ENCODE data around the gene CDH6. TPM values are rescaled to one million over a fixed set of nuclear protein-coding genes. Genes with fewer than 3 reads are reported as not detected.

The CDH6 gene
- total and polyA plus RNA-seq, 8 donors, result 0.29 to 9.2 (median 0.31) TPM; not detected in 2

DNA sequence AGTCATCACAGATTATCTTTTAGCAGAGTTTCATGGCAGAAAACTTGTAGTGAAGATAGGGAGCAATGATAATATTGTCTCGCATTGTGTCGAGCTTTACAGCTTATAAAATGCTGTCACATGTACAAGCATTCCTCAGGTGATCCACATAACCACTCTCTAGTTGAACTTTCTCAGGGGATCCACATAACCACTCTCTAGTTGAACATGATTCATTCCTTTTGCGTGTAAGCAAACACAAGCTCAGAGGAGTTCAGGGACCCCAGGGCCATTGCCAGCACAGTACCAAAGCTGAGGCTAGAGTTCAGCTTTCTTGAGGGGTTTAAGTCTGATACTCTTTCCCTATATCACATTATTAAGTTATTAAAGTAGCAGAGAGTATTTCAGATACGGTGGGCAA lies 86.7 kb downstream of the CDH6 start:
- DNase-seq, result no peak
- Histone ChIP-seq H3K4me3 (no peak overlapping the region), H3K9me3 (no peaks in the 10 kb centered on the region), H3K27me3 (no peaks in the 10 kb centered on the region), H3K27ac (no peak overlapping the region), H3K36me3 (no peaks in the 10 kb centered on the region), H3K4me1 (no peaks in the 10 kb centered on the region)
- intact Hi-C loops (cut with DNase I; ENCODE audit: low total_unique reads), result no loop called here
- TF ChIP-seq EP300 (IDR thresholded peaks at IDR 0.05), result no peak
- TF ChIP-seq POLR2AphosphoS5 (IDR thresholded peaks at IDR 0.05), result no peak
- TF ChIP-seq POLR2A (IDR thresholded peaks at IDR 0.05), result no peak
- TF ChIP-seq, protein P1, sequence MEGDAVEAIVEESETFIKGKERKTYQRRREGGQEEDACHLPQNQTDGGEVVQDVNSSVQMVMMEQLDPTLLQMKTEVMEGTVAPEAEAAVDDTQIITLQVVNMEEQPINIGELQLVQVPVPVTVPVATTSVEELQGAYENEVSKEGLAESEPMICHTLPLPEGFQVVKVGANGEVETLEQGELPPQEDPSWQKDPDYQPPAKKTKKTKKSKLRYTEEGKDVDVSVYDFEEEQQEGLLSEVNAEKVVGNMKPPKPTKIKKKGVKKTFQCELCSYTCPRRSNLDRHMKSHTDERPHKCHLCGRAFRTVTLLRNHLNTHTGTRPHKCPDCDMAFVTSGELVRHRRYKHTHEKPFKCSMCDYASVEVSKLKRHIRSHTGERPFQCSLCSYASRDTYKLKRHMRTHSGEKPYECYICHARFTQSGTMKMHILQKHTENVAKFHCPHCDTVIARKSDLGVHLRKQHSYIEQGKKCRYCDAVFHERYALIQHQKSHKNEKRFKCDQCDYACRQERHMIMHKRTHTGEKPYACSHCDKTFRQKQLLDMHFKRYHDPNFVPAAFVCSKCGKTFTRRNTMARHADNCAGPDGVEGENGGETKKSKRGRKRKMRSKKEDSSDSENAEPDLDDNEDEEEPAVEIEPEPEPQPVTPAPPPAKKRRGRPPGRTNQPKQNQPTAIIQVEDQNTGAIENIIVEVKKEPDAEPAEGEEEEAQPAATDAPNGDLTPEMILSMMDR (IDR thresholded peaks at IDR 0.05), result no peak
- WGBS, 5 donors, result 74 to 81% (median 80%) methylated on average over 4 of the region's 4 CpGs

DNA sequence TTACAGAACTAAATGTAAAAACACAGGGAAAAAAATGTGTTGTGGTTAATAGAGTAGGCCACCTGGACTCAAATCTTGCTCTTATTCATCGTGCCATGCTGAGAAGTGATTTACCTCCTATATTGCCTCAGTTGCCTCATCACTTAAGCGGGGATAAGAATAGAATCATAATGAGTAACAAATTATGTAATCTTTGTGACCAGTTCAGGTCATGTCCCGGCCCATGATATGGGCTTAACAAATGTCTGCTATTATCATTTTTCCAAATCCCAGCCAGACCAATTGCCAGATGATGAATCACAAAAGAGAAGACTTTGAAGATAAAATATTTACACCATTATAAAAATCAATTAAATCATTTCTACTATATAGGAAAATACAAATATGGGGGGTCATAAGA lies 89.8 kb downstream of the CDH6 start:
- 29 to 52% (median 39%) methylated on average over 3 of the region's 3 CpGs for WGBS, 5 donors
- no peaks in the 10 kb centered on the region for H3K9me3 ChIP-seq
- H3K27ac ChIP-seq, result no peak overlapping the region
- no peak for DNase-seq
- H3K27me3 ChIP-seq, result no peaks in the 10 kb centered on the region
- no peaks in the 10 kb centered on the region for H3K36me3 ChIP-seq
- TF ChIP-seq POLR2A (IDR thresholded peaks at IDR 0.05), result no peak
- TF ChIP-seq EP300 (IDR thresholded peaks at IDR 0.05), result no peak
- TF ChIP-seq, protein P1 (IDR thresholded peaks at IDR 0.05), result no peak
- no peak for TF ChIP-seq POLR2AphosphoS5 (IDR thresholded peaks at IDR 0.05)
- H3K4me3 ChIP-seq, result no peak overlapping the region
- no peaks in the 10 kb centered on the region for H3K4me1 ChIP-seq
- intact Hi-C loops (cut with DNase I; ENCODE audit: low total_unique reads), result no loop called here

DNA sequence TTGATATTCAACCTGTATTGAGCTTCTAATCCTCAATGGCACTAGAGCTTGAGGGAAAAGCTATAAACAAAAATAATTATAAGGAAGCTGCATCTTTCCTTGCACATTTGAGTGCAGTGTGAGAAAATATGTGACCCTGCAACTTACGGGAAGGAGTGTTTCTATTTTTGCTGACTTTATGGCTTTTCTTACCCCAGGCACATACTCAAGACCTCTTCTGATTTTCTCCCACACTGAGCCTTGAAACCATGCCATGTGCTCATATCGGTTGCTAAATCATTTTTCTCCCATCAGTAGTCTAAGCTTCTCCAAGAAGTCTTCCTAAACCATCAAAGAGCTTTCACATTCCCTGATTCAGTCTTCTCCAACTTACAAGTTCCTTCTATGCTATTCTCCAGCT lies 91.5 kb downstream of the CDH6 start:
- Histone ChIP-seq H3K9me3 (no peaks in the 10 kb centered on the region), H3K4me1 (no peaks in the 10 kb centered on the region), H3K27me3 (no peaks in the 10 kb centered on the region), H3K27ac (no peak overlapping the region), H3K36me3 (no peaks in the 10 kb centered on the region), H3K4me3 (no peak overlapping the region)
- intact Hi-C loops (cut with DNase I; ENCODE audit: low total_unique reads), result no loop called here
- no peak for DNase-seq
- 63 to 88% (median 72%) methylated on average over 2 of the region's 2 CpGs for WGBS, 5 donors
- TF ChIP-seq EP300 (IDR thresholded peaks at IDR 0.05), result no peak
- TF ChIP-seq POLR2A (IDR thresholded peaks at IDR 0.05), result no peak
- TF ChIP-seq POLR2AphosphoS5 (IDR thresholded peaks at IDR 0.05), result no peak
- TF ChIP-seq, protein P1 (IDR thresholded peaks at IDR 0.05), result no peak

DNA sequence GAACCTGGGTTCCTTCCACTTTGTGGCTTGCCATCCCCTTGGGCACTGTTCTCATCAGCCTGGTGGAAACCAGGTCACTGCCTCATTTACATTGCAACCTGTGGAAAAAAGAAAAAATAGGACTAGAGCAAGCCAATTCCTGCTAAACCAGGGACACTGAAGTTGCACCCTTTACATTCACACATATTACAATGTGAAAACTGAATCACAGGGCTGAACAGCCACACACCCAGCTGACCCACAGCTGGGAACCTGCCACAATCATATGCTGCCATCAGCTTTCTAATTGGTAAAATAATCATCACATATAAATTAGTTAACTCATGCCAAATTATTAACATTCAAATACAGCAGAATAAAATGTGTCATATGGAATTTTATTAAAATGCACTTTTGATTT lies 94.5 kb downstream of the CDH6 start:
- Histone ChIP-seq H3K9me3 (no peaks in the 10 kb centered on the region), H3K4me3 (no peak overlapping the region), H3K27ac (no peak overlapping the region), H3K27me3 (no peaks in the 10 kb centered on the region), H3K4me1 (no peaks in the 10 kb centered on the region), H3K36me3 (no peaks in the 10 kb centered on the region)
- intact Hi-C loops (cut with DNase I; ENCODE audit: low total_unique reads), result no loop called here
- no peak for DNase-seq
- TF ChIP-seq EP300 (IDR thresholded peaks at IDR 0.05) (no peak), POLR2A (IDR thresholded peaks at IDR 0.05) (no peak), POLR2AphosphoS5 (IDR thresholded peaks at IDR 0.05) (no peak)
- TF ChIP-seq, protein P1 (IDR thresholded peaks at IDR 0.05), result no peak
